CD4-positive, alpha-beta memory T cell (primary cell): Measurements from ENCODE around the gene MAD1L1. TPM values are rescaled to one million over a fixed set of nuclear protein-coding genes. Genes with fewer than 3 reads are reported as not detected.
A peak's percentile ranks its signal among the peaks of the same experiment; 100 is the strongest.
"Not testable (repeated sequence)": the region's sequence is repeated elsewhere in the genome, so short reads cannot be mapped to it uniquely, and the experiment has no call there.

Experiments
- CTCF ChIA-PET: fragments of 350-600 bp; sonication (Branson Sonifier 250); formaldehyde crosslinking; loops from one replicate; lab custom pipeline; 2021; ENCODE audit warnings: inconsistent platforms; ENCODE audit not compliant: partially characterized antibody; lab: Charles Lee
- POLR2A ChIA-PET: fragments of 350-600 bp; sonication (Branson Sonifier 250); formaldehyde crosslinking; loops from one replicate; lab custom pipeline; 2021; ENCODE audit not compliant: partially characterized antibody; lab: Charles Lee
- DNase-seq, 5 donors: peaks; one replicate each; pipeline versions ENCODE4 v3.0.0 to v3.0.0-alpha.2; 2020 to 2022; ENCODE audit warnings: mixed read lengths in 1 of 5
- H3K27ac ChIP-seq: one replicate; pipeline ENCODE4 v1.7.0; 2013; ENCODE audit warnings: low read depth, low read length
- H3K27me3 ChIP-seq: 2 replicates; pipeline ENCODE4 v1.7.0; 2013; ENCODE audit warnings: mild to moderate bottlenecking, low read length, moderate library complexity; ENCODE audit not compliant: insufficient read depth
- H3K36me3 ChIP-seq: 2 replicates; pipeline ENCODE4 v1.7.0; 2013; ENCODE audit warnings: mild to moderate bottlenecking, low read length, moderate library complexity; ENCODE audit not compliant: insufficient read depth
- H3K4me1 ChIP-seq: 2 replicates; pipeline ENCODE4 v1.7.0; 2013; ENCODE audit warnings: mild to moderate bottlenecking, low read length, moderate library complexity; ENCODE audit not compliant: insufficient read depth
- H3K4me3 ChIP-seq, 2 donors: one replicate each; pipeline ENCODE4 v1.7.0; 2013; ENCODE audit warnings: low read length in 2 of 2, mild to moderate bottlenecking in 1 of 2
- H3K9me3 ChIP-seq, 2 donors: one replicate each; pipeline ENCODE4 v1.7.0; 2013; ENCODE audit warnings: low read length in 2 of 2, control low read depth in 1 of 2; ENCODE audit not compliant: control insufficient read depth in 1 of 2
- H3K27ac Mint-ChIP-seq, 7 donors: one replicate each; pipeline ENCODE4 v1.8.0; 2020 to 2021; ENCODE audit warnings: mixed read lengths in 7 of 7, mild to moderate bottlenecking in 6 of 7, inconsistent platforms in 3 of 7, moderate library complexity in 3 of 7
- H3K27me3 Mint-ChIP-seq, 2 donors: one replicate each; pipeline ENCODE4 v1.8.0; 2020 to 2021; ENCODE audit warnings: mixed read lengths in 2 of 2
- H3K36me3 Mint-ChIP-seq, 2 donors: one replicate each; pipeline ENCODE4 v1.8.0; 2020 to 2021; ENCODE audit warnings: mixed read lengths in 2 of 2, inconsistent platforms in 1 of 2, mild to moderate bottlenecking in 1 of 2
- H3K4me1 Mint-ChIP-seq, 4 donors: one replicate each; pipeline ENCODE4 v1.8.0; 2020 to 2021; ENCODE audit warnings: mixed read lengths in 4 of 4, mild to moderate bottlenecking in 1 of 4
- H3K4me3 Mint-ChIP-seq, 8 donors: one replicate each; pipeline ENCODE4 v1.8.0; 2020 to 2021; ENCODE audit warnings: mixed read lengths in 8 of 8, mild to moderate bottlenecking in 7 of 8, moderate library complexity in 6 of 8, inconsistent platforms in 3 of 8
- H3K9me3 Mint-ChIP-seq, 8 donors: one replicate each; pipeline ENCODE4 v1.8.0; 2020 to 2021; ENCODE audit warnings: mixed read lengths in 8 of 8, mild to moderate bottlenecking in 5 of 8, inconsistent platforms in 3 of 8, moderate library complexity in 1 of 8
- intact Hi-C: fragments of 100-400 bp; cut with micrococcal nuclease; formaldehyde crosslinking; loops from one replicate; pipeline ENCODE4 v1.15.1; 2023
- polyA plus RNA-seq, 2 donors: library from polyadenylated mRNA; unstranded; fragments of 300-500 nt; fragmentation: Illumina TruSeq; gene quantifications; one replicate each; pipeline ENCODE4 v1.2.3, GENCODE V29; 2021
- total RNA-seq, 2 experiments: library from RNA; stranded (reverse); gene quantifications; one replicate each; pipeline ENCODE4 v1.2.3, GENCODE V29; 2021

The MAD1L1 gene
- total and polyA plus RNA-seq, 4 experiments from 2014 or later, result 89.9 to 132 (median 110) TPM

- CTCF ChIA-PET, result no interaction called here
- intact Hi-C loops, result no loop called here
- no peak overlapping the region for H3K27ac Mint-ChIP-seq
- no peak for DNase-seq
- Histone ChIP-seq H3K9me3 (no peaks in the 10 kb centered on the region), H3K36me3 (no peaks in the 10 kb centered on the region), H3K4me3 (no peak overlapping the region), H3K27me3 (no peaks in the 10 kb centered on the region), H3K4me1 (peaks cover 6% of the 10 kb centered on the region), H3K27ac (no peak overlapping the region)
- H3K4me3 Mint-ChIP-seq, result no peak overlapping the region
- H3K36me3 Mint-ChIP-seq, result peaks cover 2 to 9% of the 10 kb centered on the region in 2 donors
- no peaks in the 10 kb centered on the region for H3K9me3 Mint-ChIP-seq
- no peaks in the 10 kb centered on the region for H3K27me3 Mint-ChIP-seq
- POLR2A ChIA-PET, result no interaction called here
- H3K4me1 Mint-ChIP-seq, result peaks cover 3 to 20% (median 10%) of the 10 kb centered on the region in 4 donors
Measured at GRCh38 chr7:1981201-1981877, 251.4 kb downstream of the MAD1L1 start.

DNA sequence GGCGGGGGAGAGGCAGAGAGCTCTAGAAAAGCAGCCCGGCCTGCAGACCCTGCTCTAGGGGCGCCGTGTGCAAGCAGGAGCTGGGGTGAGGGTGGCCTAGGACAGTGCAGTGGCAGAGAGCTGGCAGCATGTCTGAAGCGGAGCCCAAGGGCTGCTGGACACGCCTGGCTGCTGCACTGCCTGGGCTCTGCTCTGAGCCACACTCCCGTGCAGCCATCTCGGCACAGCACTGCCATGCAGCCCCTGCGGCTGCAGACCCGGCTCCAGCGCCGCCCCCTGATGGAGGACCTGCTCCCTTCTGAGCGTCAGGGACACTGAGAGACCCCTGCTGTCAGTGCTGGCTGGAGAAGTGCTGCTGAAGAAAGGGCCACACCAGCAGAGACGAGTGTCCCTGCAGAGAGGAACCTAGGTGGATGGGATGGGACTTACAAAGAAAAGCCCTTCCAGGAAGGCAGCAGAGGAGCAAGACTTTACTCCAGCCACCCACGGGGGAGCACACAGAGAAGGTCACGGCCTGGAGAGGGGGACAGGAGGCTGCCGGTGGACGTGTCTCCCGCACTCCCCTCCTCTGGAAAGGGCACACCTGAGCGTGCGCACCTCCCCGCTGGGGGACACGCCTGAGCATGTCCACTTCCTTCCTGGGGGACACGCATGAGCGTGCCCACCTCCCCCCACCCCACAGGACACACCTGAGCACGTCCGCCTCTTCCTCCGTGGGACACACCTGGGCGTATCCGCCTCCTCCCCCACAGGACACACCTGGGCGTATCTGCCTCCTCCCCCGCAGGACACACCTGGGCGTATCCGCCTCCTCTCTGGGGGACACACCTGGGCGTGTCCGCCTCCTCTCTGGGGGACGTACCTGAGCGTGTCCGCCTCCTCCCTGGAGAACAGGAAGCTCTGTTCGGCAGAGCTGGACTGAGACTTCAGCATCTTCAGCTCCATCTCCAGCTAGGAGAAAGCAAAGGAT lies 252.9 kb downstream of the MAD1L1 start:
- ChIA-PET CTCF (no interaction called here), POLR2A (no interaction called here)
- DNase-seq, result no peak
- Mint-ChIP-seq H3K36me3 (peaks cover 6 to 7% of the 10 kb centered on the region in 2 donors), H3K27ac (no peak overlapping the region), H3K4me3 (no peak overlapping the region), H3K4me1 (peaks cover 2 to 8% (median 5%) of the 10 kb centered on the region in 4 donors), H3K9me3 (peaks cover 0 to 2% (median 0%) of the 10 kb centered on the region in 8 donors), H3K27me3 (no peaks in the 10 kb centered on the region)
- Histone ChIP-seq H3K4me3 (no peak overlapping the region), H3K36me3 (no peaks in the 10 kb centered on the region), H3K27me3 (no peaks in the 10 kb centered on the region), H3K9me3 (no peaks in the 10 kb centered on the region), H3K27ac (no peak overlapping the region), H3K4me1 (no peaks in the 10 kb centered on the region)
- intact Hi-C loops, result no loop called here

GRCh38 chr7:1978656-1979590 lies 253.8 kb downstream of the MAD1L1 start:
- H3K27me3 Mint-ChIP-seq, result no peaks in the 10 kb centered on the region
- H3K36me3 Mint-ChIP-seq, result peaks cover 6 to 12% of the 10 kb centered on the region in 2 donors
- ChIA-PET POLR2A (no interaction called here), CTCF (no interaction called here)
- peak overlapping the region in 2 of 7 donors; percentile 39 to 80 for H3K27ac Mint-ChIP-seq
- no peak for DNase-seq
- Histone ChIP-seq H3K4me3 (no peak overlapping the region), H3K36me3 (no peaks in the 10 kb centered on the region), H3K27ac (no peak overlapping the region), H3K4me1 (no peaks in the 10 kb centered on the region), H3K9me3 (no peaks in the 10 kb centered on the region), H3K27me3 (no peaks in the 10 kb centered on the region)
- intact Hi-C loops, result no loop called here
- peaks cover 4 to 10% (median 5%) of the 10 kb centered on the region in 4 donors for H3K4me1 Mint-ChIP-seq
- no peak overlapping the region for H3K4me3 Mint-ChIP-seq
- H3K9me3 Mint-ChIP-seq, result peaks cover 0 to 2% (median 0%) of the 10 kb centered on the region in 8 donors

- H3K27me3 ChIP-seq, result no peaks in the 10 kb centered on the region
- H3K27ac ChIP-seq, result no peak overlapping the region
- CTCF ChIA-PET, result no interaction called here
- no peaks in the 10 kb centered on the region for H3K4me1 ChIP-seq
- peaks cover 8 to 12% of the 10 kb centered on the region in 2 donors for H3K36me3 Mint-ChIP-seq
- H3K4me1 Mint-ChIP-seq, result peaks cover 4 to 10% (median 5%) of the 10 kb centered on the region in 4 donors
- H3K27ac Mint-ChIP-seq, result peak overlapping the region in 1 of 7 donors; percentile 41
- H3K36me3 ChIP-seq, result no peaks in the 10 kb centered on the region
- H3K9me3 ChIP-seq, result no peaks in the 10 kb centered on the region
- no peak overlapping the region for H3K4me3 ChIP-seq
- intact Hi-C loops, result no loop called here
- DNase-seq, result no peak
- peaks cover 0 to 2% (median 0%) of the 10 kb centered on the region in 8 donors for H3K9me3 Mint-ChIP-seq
- POLR2A ChIA-PET, result no interaction called here
- H3K27me3 Mint-ChIP-seq, result no peaks in the 10 kb centered on the region
- H3K4me3 Mint-ChIP-seq, result no peak overlapping the region
Measured at GRCh38 chr7:1977876-1978441, 254.8 kb downstream of the MAD1L1 start.

DNA sequence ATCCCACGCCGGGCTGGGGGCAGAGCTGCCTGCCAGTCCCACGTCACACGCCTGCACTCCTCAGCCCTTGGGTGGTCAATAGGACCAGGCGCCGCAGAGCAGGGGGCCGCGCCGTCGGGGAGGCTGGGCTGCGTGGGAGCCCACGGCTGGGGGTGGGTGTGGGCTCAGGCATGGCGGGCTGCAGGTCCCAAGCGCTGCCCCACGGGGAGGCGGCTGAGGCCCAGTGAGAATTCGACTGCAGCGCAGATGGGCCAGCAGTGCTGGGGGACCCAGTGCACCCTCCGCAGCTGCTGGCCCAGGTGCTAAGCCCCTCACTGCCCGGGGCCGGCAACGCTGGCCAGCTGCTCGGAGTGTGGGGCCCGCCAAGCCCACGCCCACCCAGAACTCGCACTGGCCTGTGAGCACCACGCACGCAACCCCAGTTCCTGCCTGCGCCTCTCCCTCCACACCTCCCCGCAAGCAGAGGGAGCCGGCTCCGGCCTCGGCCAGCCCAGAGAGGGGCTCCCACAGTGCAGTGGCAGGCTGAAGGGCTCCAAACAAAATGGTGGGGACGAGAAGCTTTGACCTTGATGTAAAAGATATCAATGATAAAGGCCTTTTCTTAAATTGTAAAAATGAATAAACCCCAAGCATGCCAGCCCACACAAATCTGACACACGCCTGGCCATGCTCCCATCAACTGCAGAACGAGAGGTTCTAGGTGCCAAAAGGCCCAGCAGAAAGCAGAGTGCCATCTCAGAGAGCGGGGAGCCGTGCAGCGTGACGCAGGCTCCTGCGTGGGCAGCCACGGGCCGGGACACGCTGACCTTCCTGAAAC lies 255.5 kb downstream of the MAD1L1 start:
- Mint-ChIP-seq H3K4me3 (no peak overlapping the region), H3K27ac (peak overlapping the region in 1 of 7 donors; percentile 56), H3K4me1 (peaks cover 4 to 10% (median 7%) of the 10 kb centered on the region in 4 donors), H3K27me3 (no peaks in the 10 kb centered on the region), H3K36me3 (peaks cover 9 to 12% of the 10 kb centered on the region in 2 donors), H3K9me3 (peaks cover 0 to 2% (median 0%) of the 10 kb centered on the region in 8 donors)
- Histone ChIP-seq H3K36me3 (no peaks in the 10 kb centered on the region), H3K4me3 (no peak overlapping the region), H3K4me1 (no peaks in the 10 kb centered on the region), H3K27ac (no peak overlapping the region), H3K27me3 (no peaks in the 10 kb centered on the region), H3K9me3 (no peaks in the 10 kb centered on the region)
- DNase-seq, result no peak
- intact Hi-C loops, result no loop called here
- ChIA-PET POLR2A (no interaction called here), CTCF (interaction anchor here (0.5 kb wide), 1 partner anchor 1128 kb away, joined by 5 read pairs; no protein-coding TSS in a partner anchor)

DNA sequence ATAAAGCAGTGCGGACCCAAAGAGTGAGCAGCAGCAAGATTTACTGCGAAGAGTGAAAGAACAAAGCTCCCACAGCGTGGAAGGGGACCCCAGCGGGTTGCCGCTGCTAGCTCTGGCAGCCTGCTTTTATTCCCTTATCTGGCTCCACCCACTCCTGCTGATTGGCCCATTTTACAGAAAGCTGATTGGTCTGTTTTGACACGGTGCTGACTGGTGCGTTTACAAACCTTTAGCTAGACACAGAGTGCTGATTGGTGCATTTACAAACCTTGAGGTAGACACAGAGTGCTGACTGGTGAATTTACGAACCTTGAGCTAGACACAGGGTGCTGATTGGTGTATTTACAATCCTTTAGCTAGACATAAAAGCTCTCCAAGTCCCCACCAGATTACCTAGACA lies 256.2 kb downstream of the MAD1L1 start:
- DNase-seq, H3K9me3 Mint-ChIP-seq, H3K36me3 ChIP-seq, H3K4me3 Mint-ChIP-seq, intact Hi-C loops, H3K4me1 ChIP-seq, H3K9me3 ChIP-seq, H3K27me3 ChIP-seq, H3K27me3 Mint-ChIP-seq, H3K4me3 ChIP-seq, H3K27ac ChIP-seq, POLR2A ChIA-PET: not testable (repeated sequence)
- H3K27ac Mint-ChIP-seq, result peak overlapping the region in 1 of 7 donors; percentile 56
- H3K36me3 Mint-ChIP-seq, result peaks cover 9 to 12% of the 10 kb centered on the region in 2 donors
- CTCF ChIA-PET, result interaction anchor here (0.5 kb wide), 1 partner anchor 1129 kb away, joined by 5 read pairs; no protein-coding TSS in a partner anchor
- peaks cover 4 to 10% (median 7%) of the 10 kb centered on the region in 4 donors for H3K4me1 Mint-ChIP-seq
